Ovary (tissue), 9 donors: ENCODE results near the gene COX8A. TPM values are rescaled to one million over a fixed set of nuclear protein-coding genes. Genes with fewer than 3 reads are reported as not detected.

Source experiments
- DNase-seq, 5 donors: peaks; one replicate each; pipeline ENCODE4 v3.0.0-alpha.2; 2019 to 2020
- H3K27ac ChIP-seq, 2 donors: fragments of 200-600 bp; one replicate each; pipeline versions ENCODE4 v1.5.1 to v1.8.0; 2019 to 2022
- H3K27me3 ChIP-seq: fragments of 200-600 bp; one replicate; pipeline ENCODE4 v1.8.0; 2022
- H3K36me3 ChIP-seq: fragments of 200-600 bp; sonication (generic); one replicate; pipeline ENCODE4 v1.5.1; 2019
- H3K4me1 ChIP-seq: one replicate; pipeline ENCODE4 v1.8.1; 2013; ENCODE audit warnings: mild to moderate bottlenecking, moderate library complexity; ENCODE audit not compliant: insufficient read depth
- H3K4me3 ChIP-seq: fragments of 200-600 bp; sonication (generic); one replicate; pipeline ENCODE4 v1.5.1; 2017
- H3K9me3 ChIP-seq, 2 donors: fragments of 200-600 bp in 1 of 2; sonication (generic) in 1 of 2; one replicate each; pipeline versions ENCODE4 v1.5.1 to v1.8.1; 2013 to 2019; ENCODE audit warnings: mild to moderate bottlenecking in 1 of 2, moderate library complexity in 1 of 2
- EP300 ChIP-seq: sonication (generic); formaldehyde crosslinking; IDR thresholded peaks from one replicate; pipeline ENCODE4 v1.6.1; 2017; ENCODE audit warnings: antibody characterized with exemption
- POLR2A ChIP-seq: fragments of 450-650 bp; IDR thresholded peaks from one replicate; pipeline ENCODE4 v1.6.1; 2017; ENCODE audit warnings: antibody characterized with exemption, mild to moderate bottlenecking, moderate library complexity
- WGBS, 3 donors: extraction: QIAGEN DNeasy Blood & Tissue Kit in 1 of 3; methylation state at CpG; one replicate each; pipeline versions ENCODE4 v1.1.5 to v1.1.7; 2013 to 2017; 5-methylcytosine and 5-hydroxymethylcytosine counted together
- intact Hi-C, 4 donors: fragments of 100-400 bp; cut with DNase I; formaldehyde crosslinking; loops; one replicate each; pipeline versions ENCODE4 v1.11.0 to v1.15.1; 2022 to 2023
- polyA plus RNA-seq, 2 donors: library from polyadenylated mRNA; stranded (reverse); fragments of 200-250 nt in 1 of 2; fragments of 350-450 nt in 1 of 2; fragmentation: Illumina TruSeq in 1 of 2; extraction: RNeasy Lipid Tissue Mini Kit (QIAGEN cat#74804) in 1 of 2; gene quantifications; one replicate each; pipeline ENCODE4 v1.2.3, GENCODE V29; 2013 to 2014
- total RNA-seq, 7 donors: library from RNA; depleted of rRNA in 2 of 7; stranded (reverse); fragments of >200 nt in 2 of 7; fragmentation: NEBNext Ultra II Directional in 3 of 7; extraction: Animal tissue kit (Norgen Biotek cat#: 25700) in 3 of 7; gene quantifications; one replicate each; pipeline versions ENCODE4 v1.1.0 to v1.2.4, GENCODE V29; 2016 to 2023
- TF ChIP-seq, protein P1 (sequence below), 3 donors: fragments of 450-650 bp in 2 of 3; fragments of 200-600 bp in 1 of 3; IDR thresholded peaks; one replicate each; pipeline versions ENCODE4 v1.5.1 to v1.8.0; 2016 to 2022; ENCODE audit warnings: antibody characterized with exemption in 3 of 3, mild to moderate bottlenecking in 1 of 3
- donor health status: DM: no; HTN: no; CAD: no; lungs with moderate emphysema.
- donor health status: DM: no; HTN: no; CAD: no.
- donor health status: Bipolar disorder and iron deficiency.
- donor health status: DM: yes; HTN: yes; CAD: no.
- donor health status: DM: no; HTN: no; CAD: no.
- donor health status: DM: yes; HTN: yes; CAD: no.

The COX8A gene
- total and polyA plus RNA-seq, 9 donors, result 64.8 to 438 (median 222) TPM

DNA sequence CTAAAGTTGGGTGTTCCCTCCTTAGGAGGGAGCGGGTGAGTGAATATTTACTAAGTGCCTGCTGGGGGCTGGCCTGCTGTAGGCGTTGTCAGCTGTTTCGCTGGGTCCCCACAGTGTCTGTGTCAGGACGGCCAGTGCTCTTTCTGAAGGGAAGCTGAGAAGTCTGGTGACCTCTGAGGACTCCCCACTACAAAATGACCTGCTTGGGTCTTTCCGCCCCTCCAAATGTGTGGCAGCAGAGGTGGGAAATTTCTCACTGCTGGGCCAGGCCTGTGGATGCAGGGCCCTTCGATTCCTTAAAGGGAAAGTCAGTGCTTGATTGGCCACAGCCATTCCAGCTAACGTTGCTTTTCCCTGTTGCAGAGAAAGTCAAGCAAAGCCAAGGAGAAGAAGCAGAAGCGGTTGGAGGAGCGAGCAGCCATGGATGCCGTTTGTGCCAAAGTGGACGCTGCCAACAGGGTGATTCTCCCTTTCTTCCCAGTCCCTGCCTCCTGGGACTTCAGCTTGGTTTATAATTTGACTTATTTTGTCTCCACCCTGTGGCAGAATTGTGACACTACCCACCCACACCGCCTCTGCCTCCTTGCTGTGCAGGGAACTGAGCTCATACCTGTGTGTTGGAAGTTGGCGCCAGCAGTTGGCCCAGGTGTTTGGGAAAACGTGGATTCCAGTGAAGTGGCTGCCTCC is 28.8 kb upstream of the COX8A start:
- H3K4me3 ChIP-seq, result no peak overlapping the region

DNA sequence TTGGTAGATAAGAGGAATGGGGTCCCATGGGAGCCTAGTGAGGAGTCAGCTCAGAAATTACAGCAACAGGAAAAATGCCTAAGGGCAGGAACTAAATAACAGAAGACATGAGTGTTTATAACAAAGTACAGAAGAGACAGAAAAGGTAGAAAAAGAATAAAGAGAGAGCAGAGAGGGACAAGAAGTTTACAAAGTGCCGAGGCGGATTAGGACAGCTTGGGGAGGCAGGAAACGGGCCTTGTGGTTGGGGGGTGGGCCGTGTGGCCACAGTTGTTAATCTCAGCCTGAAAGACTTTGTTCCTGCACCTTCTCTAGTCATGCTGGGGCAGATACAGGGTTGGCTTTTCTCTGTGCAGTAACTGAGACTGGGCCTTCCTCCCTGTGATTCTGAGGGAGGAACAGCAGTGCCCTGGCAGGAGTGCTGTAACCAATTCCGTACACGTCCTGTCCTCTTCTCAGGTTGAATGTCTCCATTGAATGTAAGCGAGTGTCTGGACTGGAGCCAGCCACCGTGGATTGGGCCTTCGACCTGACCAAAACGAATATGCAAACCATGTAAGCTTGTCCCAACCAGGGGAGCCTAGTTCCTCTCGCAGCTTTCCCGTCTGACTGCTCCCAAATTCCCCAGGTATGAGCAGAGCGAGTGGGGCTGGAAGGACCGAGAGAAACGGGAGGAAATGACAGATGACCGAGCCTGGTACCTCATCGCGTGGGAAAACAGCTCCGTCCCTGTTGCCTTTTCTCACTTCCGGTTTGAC is 22.5 kb upstream of the COX8A start:
- no peak overlapping the region for H3K27ac ChIP-seq
- no peak for TF ChIP-seq EP300
- no peak for TF ChIP-seq POLR2A
- TF ChIP-seq, protein P1, sequence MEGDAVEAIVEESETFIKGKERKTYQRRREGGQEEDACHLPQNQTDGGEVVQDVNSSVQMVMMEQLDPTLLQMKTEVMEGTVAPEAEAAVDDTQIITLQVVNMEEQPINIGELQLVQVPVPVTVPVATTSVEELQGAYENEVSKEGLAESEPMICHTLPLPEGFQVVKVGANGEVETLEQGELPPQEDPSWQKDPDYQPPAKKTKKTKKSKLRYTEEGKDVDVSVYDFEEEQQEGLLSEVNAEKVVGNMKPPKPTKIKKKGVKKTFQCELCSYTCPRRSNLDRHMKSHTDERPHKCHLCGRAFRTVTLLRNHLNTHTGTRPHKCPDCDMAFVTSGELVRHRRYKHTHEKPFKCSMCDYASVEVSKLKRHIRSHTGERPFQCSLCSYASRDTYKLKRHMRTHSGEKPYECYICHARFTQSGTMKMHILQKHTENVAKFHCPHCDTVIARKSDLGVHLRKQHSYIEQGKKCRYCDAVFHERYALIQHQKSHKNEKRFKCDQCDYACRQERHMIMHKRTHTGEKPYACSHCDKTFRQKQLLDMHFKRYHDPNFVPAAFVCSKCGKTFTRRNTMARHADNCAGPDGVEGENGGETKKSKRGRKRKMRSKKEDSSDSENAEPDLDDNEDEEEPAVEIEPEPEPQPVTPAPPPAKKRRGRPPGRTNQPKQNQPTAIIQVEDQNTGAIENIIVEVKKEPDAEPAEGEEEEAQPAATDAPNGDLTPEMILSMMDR (IDR thresholded peaks at IDR 0.05), result no peak
- 82 to 84% (median 84%) methylated on average over 20 of the region's 20 CpGs for WGBS, 3 donors
- intact Hi-C loops, result no loop called here
- DNase-seq, result no peak
- H3K4me3 ChIP-seq, result no peak overlapping the region
- H3K36me3 ChIP-seq, result no peaks in the 10 kb centered on the region
- H3K4me1 ChIP-seq, result no peaks in the 10 kb centered on the region
- H3K27me3 ChIP-seq, result no peaks in the 10 kb centered on the region
- no peaks in the 10 kb centered on the region for H3K9me3 ChIP-seq

More for the DNA sequence above, 28.8 kb upstream of the COX8A start:
- no peaks in the 10 kb centered on the region for H3K9me3 ChIP-seq
- intact Hi-C loops, result loop anchor here (1.0 to 10.0 kb wide), 6 partner anchors 109 to 451 kb away; partner anchors contain the start of genes ZFTA (in 2 of the 4) and PLAAT5 (in 1 of the 4)
- WGBS, 3 donors, result 29 to 34% (median 33%) methylated on average over 14 of the region's 14 CpGs
- H3K4me1 ChIP-seq, result peaks cover 4% of the 10 kb centered on the region
- TF ChIP-seq, protein P1 (IDR thresholded peaks at IDR 0.05), result peak; percentile 55 to 87 (median 81)
- no peak for TF ChIP-seq POLR2A
- H3K27me3 ChIP-seq, result no peaks in the 10 kb centered on the region
- no peak overlapping the region for H3K27ac ChIP-seq
- no peaks in the 10 kb centered on the region for H3K36me3 ChIP-seq
- peak; percentile 75 to 79 (median 77) for DNase-seq

DNA sequence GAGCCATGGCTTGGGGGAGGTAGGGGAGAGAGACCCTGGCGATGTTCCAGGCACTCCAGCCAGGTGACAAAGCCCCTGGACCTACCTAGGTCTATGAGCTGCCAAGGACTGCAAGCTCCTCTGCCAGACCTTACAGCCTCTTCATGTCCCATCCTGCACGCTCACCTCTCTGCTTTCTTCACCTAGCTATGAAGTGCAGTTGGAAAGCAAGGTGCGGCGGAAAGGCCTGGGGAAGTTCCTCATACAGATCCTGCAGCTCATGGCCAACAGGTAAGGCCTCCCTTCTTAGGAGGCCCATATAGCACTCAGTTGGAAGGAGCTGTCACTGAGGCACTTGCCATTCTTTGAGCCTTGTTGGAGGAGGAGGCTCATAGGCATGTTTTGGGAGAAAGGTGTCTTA is 21.9 kb upstream of the COX8A start:
- WGBS, 3 donors, result 95 to 100% (median 99%) methylated on average over 4 of the region's 4 CpGs
- Histone ChIP-seq H3K4me3 (no peak overlapping the region), H3K36me3 (no peaks in the 10 kb centered on the region), H3K27me3 (no peaks in the 10 kb centered on the region), H3K27ac (no peak overlapping the region), H3K9me3 (no peaks in the 10 kb centered on the region), H3K4me1 (no peaks in the 10 kb centered on the region)
- DNase-seq, result no peak
- TF ChIP-seq EP300, result no peak
- no peak for TF ChIP-seq POLR2A
- TF ChIP-seq, protein P1 (IDR thresholded peaks at IDR 0.05), result no peak
- intact Hi-C loops, result no loop called here

DNA sequence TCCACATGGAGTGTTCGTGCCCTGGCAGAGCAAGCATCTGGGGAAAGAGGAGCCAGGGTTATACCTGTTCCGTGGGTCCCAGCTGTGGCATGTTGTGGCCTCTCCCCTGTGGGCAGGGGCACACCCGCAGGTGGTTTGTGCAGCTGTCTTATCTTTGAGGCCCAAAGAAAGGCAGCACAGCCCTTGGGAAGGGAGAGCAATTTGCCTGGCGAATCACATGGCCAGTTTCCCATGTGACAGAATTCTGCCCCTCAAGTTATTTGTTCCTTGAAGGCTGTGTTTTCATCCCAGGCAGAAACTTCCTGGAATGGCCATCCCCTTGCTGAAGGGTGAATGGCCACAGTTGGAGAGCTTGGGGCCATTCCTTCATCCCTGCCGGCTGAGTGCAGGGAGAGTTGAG is 16.4 kb upstream of the COX8A start:
- Histone ChIP-seq H3K4me3 (no peak overlapping the region), H3K36me3 (no peaks in the 10 kb centered on the region), H3K9me3 (no peaks in the 10 kb centered on the region), H3K27me3 (no peaks in the 10 kb centered on the region), H3K4me1 (no peaks in the 10 kb centered on the region), H3K27ac (no peak overlapping the region)
- TF ChIP-seq, protein P1 (IDR thresholded peaks at IDR 0.05), result no peak
- TF ChIP-seq EP300, result no peak
- TF ChIP-seq POLR2A, result no peak
- no peak for DNase-seq
- intact Hi-C loops, result no loop called here
- 79 to 83% (median 80%) methylated on average over 5 of the region's 5 CpGs for WGBS, 3 donors
